Osteoblast (primary cell): ENCODE data around the gene LMAN2. TPM values are rescaled to one million over a fixed set of nuclear protein-coding genes. Genes with fewer than 3 reads are reported as not detected.

ENCODE experiments used
- DNase-seq: peaks from one replicate; pipeline ENCODE4 v3.0.0; 2011; ENCODE audit warnings: low spot score, mixed read lengths; ENCODE audit not compliant: insufficient read length; ENCODE audit errors: missing footprints
- H2AFZ ChIP-seq: 2 replicates; pipeline ENCODE4 v1.6.0; 2011; ENCODE audit warnings: mild to moderate bottlenecking, low read length
- H3K27ac ChIP-seq: 2 replicates; pipeline ENCODE4 v1.5.1; 2011; ENCODE audit warnings: mild to moderate bottlenecking, low read depth, low read length, moderate library complexity
- H3K27me3 ChIP-seq: 2 replicates; pipeline ENCODE4 v1.6.0; 2012; ENCODE audit warnings: mild to moderate bottlenecking, control low read depth, inconsistent platforms, low read length, moderate library complexity; ENCODE audit not compliant: insufficient read depth
- H3K36me3 ChIP-seq: 2 replicates; pipeline ENCODE4 v1.5.1; 2011; ENCODE audit warnings: mild to moderate bottlenecking, low read length, control low read depth, moderate library complexity; ENCODE audit not compliant: insufficient read depth
- H3K4me1 ChIP-seq: 2 replicates; pipeline ENCODE4 v1.5.1; 2011; ENCODE audit warnings: mild to moderate bottlenecking, low read length, control low read depth, moderate library complexity; ENCODE audit not compliant: insufficient read depth
- H3K4me2 ChIP-seq: 2 replicates; pipeline ENCODE4 v1.6.0; 2011; ENCODE audit warnings: mild to moderate bottlenecking, low read length; ENCODE audit not compliant: insufficient read depth
- H3K4me3 ChIP-seq: fragments of 200-600 bp; sonication (generic); 3 replicates; pipeline ENCODE4 v1.5.1; 2012; ENCODE audit warnings: mild to moderate bottlenecking, low read length, inconsistent platforms; ENCODE audit not compliant: insufficient read depth
- H3K79me2 ChIP-seq: 2 replicates; pipeline ENCODE4 v1.6.0; 2012; ENCODE audit warnings: mild to moderate bottlenecking, low read length, control low read depth, inconsistent platforms; ENCODE audit not compliant: insufficient read depth
- H3K9me3 ChIP-seq: 2 replicates; pipeline ENCODE4 v1.5.1; 2011; ENCODE audit warnings: low read depth, low read length, control low read depth
- H4K20me1 ChIP-seq: 2 replicates; pipeline ENCODE4 v1.6.0; 2012; ENCODE audit warnings: mild to moderate bottlenecking, low read length, control low read depth; ENCODE audit not compliant: insufficient read depth
- total RNA-seq: library from RNA; depleted of rRNA; stranded (reverse); fragments of >200 nt; gene quantifications from 2 replicates; pipeline ENCODE4 v1.2.3, GENCODE V29; 2012
- TF ChIP-seq, protein P1 (sequence below): IDR thresholded peaks from 2 replicates; pipeline ENCODE4 v1.5.1; 2011; ENCODE audit warnings: mild to moderate bottlenecking, low read depth, low read length, moderate library complexity; ENCODE audit errors: extremely low read depth

LMAN2 gene
- total RNA-seq, 1 donor: 356 TPM

DNA sequence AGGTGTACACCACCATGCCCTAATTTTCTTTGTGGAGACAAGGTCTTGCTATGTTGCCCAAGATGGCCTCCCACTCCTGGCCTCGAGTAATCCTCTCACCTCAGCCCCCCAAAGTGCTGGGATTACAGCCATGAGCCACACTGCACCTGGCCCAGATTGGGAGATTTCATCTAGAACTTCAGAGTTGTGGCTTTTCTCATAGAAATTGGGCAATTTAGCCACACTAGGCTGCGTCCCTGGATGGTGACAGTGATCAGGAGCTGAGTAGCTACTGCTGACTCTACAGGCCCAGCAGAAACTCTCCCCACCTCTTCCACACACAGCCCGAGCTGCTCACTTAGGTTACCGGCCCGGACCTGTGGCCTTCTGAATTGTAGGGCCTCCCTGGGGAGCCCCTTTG is 41.3 kb upstream of the LMAN2 start:
- Histone ChIP-seq H3K27ac (no peak overlapping the region), H3K9me3 (no peaks in the 10 kb centered on the region), H3K4me3 (no peak overlapping the region), H3K27me3 (peaks cover 14% of the 10 kb centered on the region), H3K79me2 (no peaks in the 10 kb centered on the region), H4K20me1 (peaks cover 4% of the 10 kb centered on the region), H2AFZ (no peak overlapping the region), H3K4me1 (peaks cover 18% of the 10 kb centered on the region), H3K4me2 (no peak overlapping the region), H3K36me3 (no peaks in the 10 kb centered on the region)
- TF ChIP-seq, protein P1, sequence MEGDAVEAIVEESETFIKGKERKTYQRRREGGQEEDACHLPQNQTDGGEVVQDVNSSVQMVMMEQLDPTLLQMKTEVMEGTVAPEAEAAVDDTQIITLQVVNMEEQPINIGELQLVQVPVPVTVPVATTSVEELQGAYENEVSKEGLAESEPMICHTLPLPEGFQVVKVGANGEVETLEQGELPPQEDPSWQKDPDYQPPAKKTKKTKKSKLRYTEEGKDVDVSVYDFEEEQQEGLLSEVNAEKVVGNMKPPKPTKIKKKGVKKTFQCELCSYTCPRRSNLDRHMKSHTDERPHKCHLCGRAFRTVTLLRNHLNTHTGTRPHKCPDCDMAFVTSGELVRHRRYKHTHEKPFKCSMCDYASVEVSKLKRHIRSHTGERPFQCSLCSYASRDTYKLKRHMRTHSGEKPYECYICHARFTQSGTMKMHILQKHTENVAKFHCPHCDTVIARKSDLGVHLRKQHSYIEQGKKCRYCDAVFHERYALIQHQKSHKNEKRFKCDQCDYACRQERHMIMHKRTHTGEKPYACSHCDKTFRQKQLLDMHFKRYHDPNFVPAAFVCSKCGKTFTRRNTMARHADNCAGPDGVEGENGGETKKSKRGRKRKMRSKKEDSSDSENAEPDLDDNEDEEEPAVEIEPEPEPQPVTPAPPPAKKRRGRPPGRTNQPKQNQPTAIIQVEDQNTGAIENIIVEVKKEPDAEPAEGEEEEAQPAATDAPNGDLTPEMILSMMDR: no peak
- no peak for DNase-seq

DNA sequence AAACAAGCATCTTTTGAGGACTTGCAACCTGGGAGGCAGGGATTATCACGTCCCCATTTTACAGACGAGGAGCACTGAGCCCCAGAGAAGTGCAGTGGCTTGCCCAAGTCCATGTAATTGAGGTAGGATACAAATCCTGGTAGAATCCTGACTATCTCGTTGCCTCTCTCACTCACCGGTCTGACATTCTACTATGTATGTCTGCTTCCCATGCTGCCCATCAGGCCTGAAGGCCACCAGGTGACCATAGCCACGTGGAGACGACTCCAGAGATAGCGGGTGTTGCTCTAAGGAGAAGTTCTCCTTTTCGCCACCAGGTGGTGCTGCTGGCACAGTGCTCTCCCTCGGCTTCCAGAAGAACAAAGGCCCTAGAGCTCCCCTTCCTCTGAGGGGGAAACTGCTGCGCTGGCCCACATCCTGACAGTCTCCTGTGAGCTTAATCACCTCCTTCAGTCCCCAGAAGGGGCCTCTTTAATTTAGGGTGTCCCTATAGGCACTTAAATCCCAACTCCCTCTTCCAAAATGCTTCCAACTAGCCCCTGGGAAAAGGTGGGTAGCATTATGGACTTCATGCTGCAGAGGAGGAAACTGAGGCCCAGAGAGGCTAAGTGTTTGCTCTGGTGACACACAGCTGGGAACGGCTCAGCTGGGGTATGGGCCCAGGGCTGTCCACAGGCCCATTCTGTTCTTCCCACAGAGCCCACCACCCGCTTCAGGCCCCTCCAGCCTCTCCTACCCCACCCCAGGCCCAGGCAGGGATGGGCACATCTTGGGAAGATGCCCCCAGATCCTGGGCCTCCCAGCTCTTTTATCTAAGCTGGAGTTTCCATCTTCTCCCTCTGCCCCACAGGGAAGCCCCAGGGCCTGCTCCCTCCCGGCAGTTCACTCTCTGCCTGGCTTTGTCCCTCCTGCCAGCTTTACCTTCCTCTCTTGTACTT is 39.2 kb upstream of the LMAN2 start:
- Histone ChIP-seq H3K79me2 (no peaks in the 10 kb centered on the region), H2AFZ (no peak overlapping the region), H3K27me3 (peaks cover 10% of the 10 kb centered on the region), H3K4me3 (no peak overlapping the region), H3K4me2 (no peak overlapping the region), H3K27ac (peak overlapping the region; percentile 80), H3K36me3 (no peaks in the 10 kb centered on the region), H3K9me3 (no peaks in the 10 kb centered on the region), H4K20me1 (peaks cover 4% of the 10 kb centered on the region), H3K4me1 (peaks cover 18% of the 10 kb centered on the region)
- TF ChIP-seq, protein P1: peak; percentile 97
- DNase-seq: peak; percentile 98

DNA sequence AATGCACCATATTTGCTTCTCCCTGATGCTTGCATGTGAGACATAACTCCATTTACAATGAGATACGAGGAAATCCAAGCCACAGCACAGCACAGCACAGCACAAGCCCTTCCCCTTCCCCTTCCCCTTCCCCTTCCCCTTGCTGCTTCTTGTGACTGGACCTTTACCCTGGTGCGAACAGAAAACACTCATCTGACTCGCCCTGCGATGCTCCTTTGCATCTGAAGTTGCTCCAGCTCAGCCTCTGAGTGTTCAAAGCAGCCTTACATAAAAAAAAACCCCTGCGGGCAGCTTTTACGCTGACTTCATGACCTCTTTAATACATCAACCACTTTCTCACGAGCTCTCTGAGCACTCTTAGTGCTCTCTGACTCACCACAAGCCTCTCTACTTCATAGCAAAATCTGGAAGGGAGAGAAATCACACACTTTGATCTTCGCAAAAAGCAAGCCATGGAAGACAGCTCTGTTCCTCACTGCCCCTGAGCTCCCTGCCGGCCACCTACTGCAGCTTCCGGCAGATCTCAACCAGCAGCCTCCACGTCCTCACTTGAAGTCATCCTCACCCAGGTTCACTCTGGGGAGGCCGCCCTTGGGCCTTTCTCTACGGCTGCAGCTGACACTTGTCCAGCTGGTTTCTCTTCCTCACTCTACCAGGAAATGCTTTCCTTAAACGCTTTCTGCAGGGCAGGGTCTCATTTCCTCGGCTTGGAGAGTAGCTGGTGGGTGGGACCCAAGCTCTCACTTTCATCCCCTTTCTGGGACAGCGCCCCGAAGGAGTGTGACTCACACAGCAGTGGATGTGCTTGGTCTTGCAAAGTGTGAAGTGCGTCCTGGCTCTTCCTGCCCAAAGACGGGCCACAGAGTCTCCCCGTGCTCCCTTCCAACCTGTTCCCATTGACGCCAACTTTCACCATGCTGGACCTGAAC is 38.0 kb upstream of the LMAN2 start:
- TF ChIP-seq, protein P1: no peak
- Histone ChIP-seq H3K4me3 (peak overlapping the region; percentile 33), H3K79me2 (no peaks in the 10 kb centered on the region), H3K4me2 (peak overlapping the region; percentile 68), H4K20me1 (peaks cover 4% of the 10 kb centered on the region), H3K9me3 (no peaks in the 10 kb centered on the region), H3K27ac (peak overlapping the region; percentile 80), H2AFZ (peak overlapping the region; percentile 52), H3K4me1 (peaks cover 18% of the 10 kb centered on the region), H3K27me3 (peaks cover 15% of the 10 kb centered on the region), H3K36me3 (no peaks in the 10 kb centered on the region)
- DNase-seq: peak; percentile 99
